HFFc6 (cell line): ENCODE measurements around the gene CPD. TPM values are rescaled to one million over a fixed set of nuclear protein-coding genes. Genes with fewer than 3 reads are reported as not detected.
A peak's percentile ranks its signal among the peaks of the same experiment; 100 is the strongest.

Experiments
- DNase-seq: peaks from one replicate; pipeline ENCODE4 v3.0.0-alpha.2; 2018
- H3K27ac Mint-ChIP-seq: 2 replicates; pipeline ENCODE4 v1.8.0; 2020; ENCODE audit warnings: mild to moderate bottlenecking, mixed read lengths
- H3K27me3 Mint-ChIP-seq: 2 replicates; pipeline ENCODE4 v1.8.0; 2021; ENCODE audit warnings: mild to moderate bottlenecking, moderate library complexity, mixed read lengths; ENCODE audit not compliant: insufficient read depth
- H3K36me3 Mint-ChIP-seq: 2 replicates; pipeline ENCODE4 v1.8.0; 2021; ENCODE audit warnings: low read depth, mixed read lengths
- H3K4me1 Mint-ChIP-seq: 2 replicates; pipeline ENCODE4 v1.8.0; 2020; ENCODE audit warnings: low read depth, mixed read lengths
- H3K4me3 Mint-ChIP-seq: 2 replicates; pipeline ENCODE4 v1.8.0; 2020; ENCODE audit warnings: mild to moderate bottlenecking, moderate library complexity, mixed read lengths
- H3K9me3 Mint-ChIP-seq: 2 replicates; pipeline ENCODE4 v1.8.0; 2020; ENCODE audit warnings: mild to moderate bottlenecking, mixed read lengths
- long read RNA-seq: library from polyadenylated mRNA; unstranded; transcript quantifications from one replicate; pipeline ENCODE4 v2.0.0, GENCODE V29; 2019
- total RNA-seq, 6 experiments: library from RNA; stranded (reverse); fragmentation: NEBNext Ultra II Directional; extraction: Animal tissue kit (Norgen Biotek cat#: 25700); gene quantifications; 2 replicates in 1 of 6; 3 replicates in 5 of 6; pipeline ENCODE4 v1.2.3, GENCODE V29; 2021
- TF ChIP-seq, protein P1 (sequence below): fragments of 200-600 bp; sonication (generic); IDR thresholded peaks from 2 replicates; pipeline ENCODE4 v1.5.0; 2021; ENCODE audit warnings: antibody characterized with exemption, mild to moderate bottlenecking

Gene CPD
- 10 to 100 TPM; 45.9 to 57.4 (median 49.7) TPM for total RNA-seq
- long read RNA-seq, full-length matches to known transcripts, result 6 of 22 reads
- long read RNA-seq, partial matches to known transcripts, result 12 of 22 reads
- long read RNA-seq, other reads (novel, unspliced or antisense), result 4 of 22 reads

DNA sequence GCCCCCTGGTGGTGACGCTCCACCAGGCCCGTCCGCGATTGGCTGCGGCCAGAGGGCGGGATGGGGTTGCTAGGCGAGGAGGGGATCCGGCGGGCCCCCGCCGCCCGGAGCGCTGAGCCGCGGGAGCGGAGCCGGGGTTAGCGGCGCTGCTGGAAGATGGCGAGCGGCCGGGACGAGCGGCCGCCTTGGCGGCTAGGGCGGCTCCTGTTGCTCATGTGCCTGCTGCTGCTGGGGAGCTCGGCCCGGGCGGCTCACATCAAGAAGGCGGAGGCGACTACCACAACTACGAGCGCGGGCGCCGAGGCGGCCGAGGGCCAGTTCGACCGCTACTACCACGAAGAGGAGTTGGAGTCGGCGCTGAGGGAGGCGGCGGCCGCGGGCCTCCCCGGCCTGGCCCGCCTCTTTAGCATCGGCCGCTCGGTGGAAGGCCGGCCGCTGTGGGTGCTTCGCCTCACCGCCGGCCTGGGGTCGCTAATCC, at the start of gene CPD:
CPD (plus strand) TSS at position 103 of the 478 bp plus-strand sequence; CDS start at position 157, 54 bp downstream.
- Mint-ChIP-seq H3K4me1 (peaks cover 63% of the 10 kb centered on the region), H3K36me3 (no peaks in the 10 kb centered on the region), H3K9me3 (no peaks in the 10 kb centered on the region), H3K27ac (peak within 1 kb of the TSS; percentile 80), H3K4me3 (peak within 1 kb of the TSS; percentile 92), H3K27me3 (peaks cover 5% of the 10 kb centered on the region)
- TF ChIP-seq, protein P1, sequence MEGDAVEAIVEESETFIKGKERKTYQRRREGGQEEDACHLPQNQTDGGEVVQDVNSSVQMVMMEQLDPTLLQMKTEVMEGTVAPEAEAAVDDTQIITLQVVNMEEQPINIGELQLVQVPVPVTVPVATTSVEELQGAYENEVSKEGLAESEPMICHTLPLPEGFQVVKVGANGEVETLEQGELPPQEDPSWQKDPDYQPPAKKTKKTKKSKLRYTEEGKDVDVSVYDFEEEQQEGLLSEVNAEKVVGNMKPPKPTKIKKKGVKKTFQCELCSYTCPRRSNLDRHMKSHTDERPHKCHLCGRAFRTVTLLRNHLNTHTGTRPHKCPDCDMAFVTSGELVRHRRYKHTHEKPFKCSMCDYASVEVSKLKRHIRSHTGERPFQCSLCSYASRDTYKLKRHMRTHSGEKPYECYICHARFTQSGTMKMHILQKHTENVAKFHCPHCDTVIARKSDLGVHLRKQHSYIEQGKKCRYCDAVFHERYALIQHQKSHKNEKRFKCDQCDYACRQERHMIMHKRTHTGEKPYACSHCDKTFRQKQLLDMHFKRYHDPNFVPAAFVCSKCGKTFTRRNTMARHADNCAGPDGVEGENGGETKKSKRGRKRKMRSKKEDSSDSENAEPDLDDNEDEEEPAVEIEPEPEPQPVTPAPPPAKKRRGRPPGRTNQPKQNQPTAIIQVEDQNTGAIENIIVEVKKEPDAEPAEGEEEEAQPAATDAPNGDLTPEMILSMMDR, result peak; percentile 75
- DNase-seq, result peak; percentile 88

DNA sequence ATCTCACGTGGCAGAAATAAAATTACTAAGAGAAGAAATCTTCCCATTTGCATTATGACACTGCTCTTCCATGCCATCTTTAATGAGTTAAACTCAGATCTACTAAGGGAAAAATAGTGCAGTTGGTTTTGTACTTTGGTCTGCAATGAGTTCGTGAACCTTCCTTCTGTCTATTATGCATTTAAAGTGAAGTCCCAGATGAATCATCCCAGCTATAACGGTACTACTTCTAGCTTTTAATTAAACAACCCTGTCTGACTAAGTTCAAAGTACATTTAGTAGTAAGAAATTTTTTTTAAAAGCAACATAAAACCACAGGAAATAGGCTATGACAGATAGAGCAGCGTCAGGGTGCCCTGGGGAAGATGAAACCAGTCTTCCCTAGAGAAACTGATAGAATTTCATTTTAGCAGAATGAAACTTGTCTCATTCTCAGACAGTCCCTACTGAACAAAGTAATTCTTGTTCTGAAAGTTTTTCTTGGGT, 46.6 kb upstream of the CPD start:
- Mint-ChIP-seq H3K9me3 (no peaks in the 10 kb centered on the region), H3K4me1 (peaks cover 35% of the 10 kb centered on the region), H3K27ac (peak overlapping the region; percentile 21), H3K4me3 (peak overlapping the region; percentile 34), H3K27me3 (peaks cover 4% of the 10 kb centered on the region), H3K36me3 (no peaks in the 10 kb centered on the region)
- peak; percentile 79 for DNase-seq
- TF ChIP-seq, protein P1, result no peak

DNA sequence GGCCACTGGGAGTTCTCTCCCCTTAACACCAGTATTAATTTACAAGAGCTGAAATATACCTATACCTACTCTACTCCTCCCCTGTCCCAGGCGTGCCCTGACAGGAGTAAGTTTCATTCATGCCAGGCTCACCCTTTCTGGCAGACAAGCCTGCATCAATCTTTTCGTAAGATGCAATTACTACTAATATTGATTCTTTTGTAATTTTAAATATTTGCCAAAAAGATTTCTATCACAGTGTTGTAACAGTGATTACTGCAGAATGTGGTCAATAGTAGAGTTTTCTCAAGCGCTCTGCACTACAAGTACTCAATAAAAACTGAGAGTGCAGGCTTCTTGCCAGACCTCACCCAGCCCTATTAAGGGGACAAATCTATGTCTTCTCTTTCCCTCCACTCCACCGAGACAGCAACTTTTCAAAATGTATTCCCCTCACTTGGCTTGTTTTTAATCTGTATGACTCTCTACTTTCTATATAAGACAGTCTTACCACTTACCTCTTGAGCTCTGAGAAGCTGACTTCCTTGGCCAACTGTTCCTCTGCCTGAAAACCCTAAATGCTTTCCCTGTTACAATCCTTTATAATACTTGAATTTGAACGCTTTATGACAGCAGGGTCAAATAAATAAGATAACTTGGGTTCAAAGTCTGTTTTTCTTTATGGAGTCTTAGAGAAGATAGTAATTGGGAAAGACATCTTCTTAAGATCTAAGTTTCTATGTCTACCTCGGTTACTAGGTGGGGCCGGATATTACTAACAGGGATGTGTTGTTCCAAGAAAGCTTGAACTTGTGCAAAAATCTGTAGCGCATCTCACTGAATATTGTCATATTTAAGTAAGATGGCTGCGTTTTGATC, 45.0 kb upstream of the CPD start, which contains the start of gene TMIGD1:
TMIGD1 (minus strand) TSS at position 555 of the 858 bp plus-strand sequence. CDS start 1,924 bp downstream, outside the sequence.
- no peaks in the 10 kb centered on the region for H3K9me3 Mint-ChIP-seq
- no peaks in the 10 kb centered on the region for H3K36me3 Mint-ChIP-seq
- H3K27ac Mint-ChIP-seq, result no peak within 1 kb of the TSS; the same call in 1 of the 2 replicates
- TF ChIP-seq, protein P1, result no peak
- no peak for DNase-seq
- H3K4me1 Mint-ChIP-seq, result peaks cover 40% of the 10 kb centered on the region
- no peaks in the 10 kb centered on the region; the same call in 1 of the 2 replicates for H3K27me3 Mint-ChIP-seq
- H3K4me3 Mint-ChIP-seq, result no peak within 1 kb of the TSS

DNA sequence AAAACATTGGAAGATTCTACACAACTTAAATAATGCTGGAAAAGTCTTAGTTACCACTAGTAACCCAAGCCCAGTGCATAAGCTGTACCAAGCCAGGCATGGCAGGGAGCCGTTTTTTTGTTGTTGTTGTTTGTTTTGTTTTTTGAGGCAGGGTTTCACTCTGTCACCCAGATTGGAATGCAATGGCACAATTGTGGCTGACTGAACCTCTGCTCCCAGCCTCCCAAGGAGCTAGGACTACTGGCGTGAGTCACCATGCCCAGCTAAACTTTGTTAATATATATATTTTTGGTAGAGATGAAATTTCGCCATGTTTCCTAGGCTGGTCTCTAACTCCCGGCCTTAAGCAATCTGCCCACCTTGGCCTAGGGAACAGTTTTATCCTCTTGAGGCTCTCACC, 44.3 kb upstream of the CPD start:
- DNase-seq, result no peak
- Mint-ChIP-seq H3K4me3 (no peak overlapping the region), H3K36me3 (no peaks in the 10 kb centered on the region), H3K4me1 (peaks cover 40% of the 10 kb centered on the region), H3K27ac (no peak overlapping the region), H3K27me3 (no peaks in the 10 kb centered on the region; the same call in 1 of the 2 replicates), H3K9me3 (no peaks in the 10 kb centered on the region)
- TF ChIP-seq, protein P1, result no peak

DNA sequence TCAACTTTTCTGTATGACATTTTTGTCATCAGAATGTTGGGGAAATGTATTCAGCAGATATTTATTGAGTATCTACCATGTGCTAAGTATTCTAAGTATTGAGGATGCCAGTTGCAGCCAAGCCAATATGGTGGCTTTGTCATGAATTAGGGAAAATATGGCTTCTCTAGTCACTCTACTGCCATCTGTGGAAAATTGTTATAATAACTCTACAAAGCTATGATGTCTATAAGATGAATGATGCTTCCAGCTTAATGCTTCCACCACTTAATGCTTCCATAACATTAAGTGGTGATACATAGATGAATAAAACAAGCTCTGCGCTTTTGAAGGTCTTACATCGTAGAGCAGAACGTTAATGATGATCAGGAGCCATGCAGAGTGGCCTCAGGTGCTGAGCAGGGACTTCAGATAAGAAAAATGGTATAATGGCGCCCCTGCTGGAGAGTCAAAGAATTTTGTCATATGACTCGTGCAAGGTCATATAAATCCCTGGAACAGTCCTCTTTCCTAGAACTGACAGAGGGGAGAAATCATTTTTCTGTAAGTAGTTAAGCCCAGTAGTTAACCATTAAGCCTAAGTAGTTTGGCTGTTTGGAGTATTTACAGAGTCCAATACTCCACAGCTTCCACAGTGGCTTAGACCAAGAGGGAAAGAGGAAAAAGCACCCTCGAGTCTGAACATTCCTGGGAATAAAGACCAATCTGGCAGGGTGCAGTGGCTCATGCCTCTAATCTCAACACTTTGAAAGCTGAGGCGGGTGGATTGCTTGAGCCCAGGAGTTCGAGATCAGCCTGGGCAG, 42.2 kb upstream of the CPD start:
- H3K36me3 Mint-ChIP-seq, result no peaks in the 10 kb centered on the region
- H3K4me3 Mint-ChIP-seq, result no peak overlapping the region
- H3K27me3 Mint-ChIP-seq, result peaks cover 3% of the 10 kb centered on the region; the same call in 1 of the 2 replicates
- H3K4me1 Mint-ChIP-seq, result peaks cover 58% of the 10 kb centered on the region
- H3K27ac Mint-ChIP-seq, result no peak overlapping the region
- H3K9me3 Mint-ChIP-seq, result no peaks in the 10 kb centered on the region
- DNase-seq, result peak; percentile 44
- TF ChIP-seq, protein P1, result peak; percentile 89
